IMR-90 (cell line): Measurements from ENCODE around the gene MAT2B. TPM values are rescaled to one million over a fixed set of nuclear protein-coding genes. Genes with fewer than 3 reads are reported as not detected.
A peak's percentile ranks its signal among the peaks of the same experiment; 100 is the strongest.

Experiments
- ATAC-seq: fragments of 200-7000 bp; cut with Tn5 transposase; 2 replicates; pipeline ENCODE4 v1.9.1; 2020; ENCODE audit warnings: low read depth, mild to moderate bottlenecking, moderate library complexity
- BruUV-seq: library from RNA; stranded (reverse); fragments of 400-500 nt; replicated peaks from 2 replicates; lab custom pipeline; 2021; lab: Mats Ljungman, UMichigan
- CTCF ChIA-PET: fragments of 300-600 bp; formaldehyde crosslinking; extraction: SDS; loops from one replicate; lab custom pipeline; 2021; ENCODE audit warnings: antibody characterized with exemption; lab: Yijun Ruan, JAX
- POLR2A ChIA-PET: fragments of 300-600 bp; sonication (Branson Sonifier 250); formaldehyde crosslinking; loops from one replicate; lab custom pipeline; 2022; ENCODE audit warnings: antibody characterized with exemption; ENCODE audit not compliant: unreplicated experiment; lab: Charles Lee
- DNase-seq: peaks from one replicate; pipeline ENCODE4 v3.0.0; 2013
- H2AFZ ChIP-seq: replicated peaks from 2 replicates; pipeline ENCODE3; 2013; ENCODE audit warnings: low read length, mild to moderate bottlenecking; ENCODE audit not compliant: poor library complexity
- H2AK5ac ChIP-seq: 2 replicates; pipeline ENCODE4 v1.6.1; 2013; ENCODE audit warnings: low read depth, low read length, inconsistent platforms
- H2AK9ac ChIP-seq: replicated peaks from 2 replicates; pipeline ENCODE3; 2013; ENCODE audit warnings: mild to moderate bottlenecking, low read depth, low read length, moderate library complexity; ENCODE audit not compliant: poor library complexity
- H2BK120ac ChIP-seq: 2 replicates; pipeline ENCODE4 v1.6.1; 2013; ENCODE audit warnings: low read depth, low read length, inconsistent platforms
- H2BK15ac ChIP-seq: 3 replicates; pipeline ENCODE4 v1.6.1; 2013; ENCODE audit warnings: low read depth, low read length, inconsistent platforms
- H2BK20ac ChIP-seq: 2 replicates; pipeline ENCODE4 v1.6.1; 2013; ENCODE audit warnings: low read depth, mild to moderate bottlenecking, inconsistent platforms, low read length, moderate library complexity
- H2BK5ac ChIP-seq: 2 replicates; pipeline ENCODE4 v1.6.1; 2013; ENCODE audit warnings: mild to moderate bottlenecking, low read depth, low read length, inconsistent platforms; ENCODE audit not compliant: poor library complexity, severe bottlenecking
- H3K14ac ChIP-seq: replicated peaks from 2 replicates; pipeline ENCODE4 v1.6.1; 2013; ENCODE audit warnings: low read depth, low read length, inconsistent platforms
- H3K18ac ChIP-seq: 2 replicates; pipeline ENCODE4 v1.6.1; 2013; ENCODE audit warnings: low read depth, low read length, control low read depth
- H3K23ac ChIP-seq: 2 replicates; pipeline ENCODE4 v1.6.1; 2013; ENCODE audit warnings: low read depth, low read length, inconsistent platforms
- H3K27ac ChIP-seq: 2 replicates; pipeline ENCODE4 v1.5.1; 2013; ENCODE audit warnings: mild to moderate bottlenecking, control low read depth, low read length; ENCODE audit not compliant: insufficient read depth
- H3K27me3 ChIP-seq: 2 replicates; pipeline ENCODE4 v1.6.1; 2013; ENCODE audit warnings: low read length; ENCODE audit not compliant: control insufficient read depth, insufficient read depth
- H3K36me3 ChIP-seq: 2 replicates; pipeline ENCODE4 v1.6.1; 2013; ENCODE audit warnings: low read length, mixed read lengths; ENCODE audit not compliant: control insufficient read depth, insufficient read depth
- H3K4ac ChIP-seq: 2 replicates; pipeline ENCODE4 v1.6.1; 2013; ENCODE audit warnings: low read depth, low read length, inconsistent platforms
- H3K4me1 ChIP-seq: 2 replicates; pipeline ENCODE4 v1.6.1; 2013; ENCODE audit warnings: low read length, mixed read lengths; ENCODE audit not compliant: control insufficient read depth, insufficient read depth
- H3K4me2 ChIP-seq: 2 replicates; pipeline ENCODE4 v1.6.1; 2013; ENCODE audit warnings: low read depth, mild to moderate bottlenecking, control low read depth, low read length, moderate library complexity
- H3K4me3 ChIP-seq: 2 replicates; pipeline ENCODE4 v1.5.1; 2013; ENCODE audit warnings: low read depth, mild to moderate bottlenecking, control low read depth, low read length, moderate library complexity; ENCODE audit not compliant: insufficient read depth
- H3K56ac ChIP-seq: 2 replicates; pipeline ENCODE4 v1.6.1; 2013; ENCODE audit warnings: low read length, inconsistent platforms; ENCODE audit not compliant: insufficient read depth; ENCODE audit errors: extremely low read depth
- H3K79me1 ChIP-seq, 2 experiments: 2 replicates each; pipeline ENCODE4 v1.6.1; 2013; ENCODE audit warnings: low read length in 2 of 2, inconsistent platforms in 1 of 2, low read depth in 1 of 2
- H3K9ac ChIP-seq: 2 replicates; pipeline ENCODE4 v1.6.1; 2013; ENCODE audit warnings: low read depth, low read length, control low read depth
- H3K9me1 ChIP-seq: 2 replicates; pipeline ENCODE4 v1.6.1; 2013; ENCODE audit warnings: low read length, inconsistent platforms; ENCODE audit not compliant: insufficient read depth
- H3K9me3 ChIP-seq: 2 replicates; pipeline ENCODE4 v1.6.1; 2013; ENCODE audit warnings: low read length; ENCODE audit not compliant: control insufficient read depth, insufficient read depth
- H4K20me1 ChIP-seq: 2 replicates; pipeline ENCODE4 v1.6.1; 2013; ENCODE audit warnings: low read length, inconsistent platforms; ENCODE audit not compliant: insufficient read depth
- H4K5ac ChIP-seq: 2 replicates; pipeline ENCODE4 v1.6.1; 2013; ENCODE audit warnings: mild to moderate bottlenecking, low read depth, low read length, control low read depth
- H4K8ac ChIP-seq, 2 experiments: 2 replicates each; pipeline ENCODE4 v1.6.1; 2013; ENCODE audit warnings: low read depth in 2 of 2, low read length in 2 of 2, control low read depth in 1 of 2, inconsistent platforms in 1 of 2
- H4K91ac ChIP-seq: 2 replicates; pipeline ENCODE4 v1.6.1; 2013; ENCODE audit warnings: low read depth, low read length, inconsistent platforms; ENCODE audit not compliant: insufficient read depth
- BHLHE40 ChIP-seq: fragments of 150-350 bp; IDR thresholded peaks from 2 replicates; pipeline ENCODE4 v1.6.1; 2016; ENCODE audit warnings: mild to moderate bottlenecking, low read depth, low read length
- CEBPB ChIP-seq: IDR thresholded peaks from 2 replicates; pipeline ENCODE4 v1.6.1; 2012; ENCODE audit warnings: low read depth, low read length, improper control_type of control experiment
- CHD1 ChIP-seq: IDR thresholded peaks from 2 replicates; pipeline ENCODE4 v1.6.1; 2012; ENCODE audit warnings: low read depth, low read length, improper control_type of control experiment
- FOS ChIP-seq: fragments of 150-350 bp; IDR thresholded peaks from 2 replicates; pipeline ENCODE4 v1.6.1; 2016; ENCODE audit warnings: low read depth, low read length
- MAFK ChIP-seq: IDR thresholded peaks from 2 replicates; pipeline ENCODE4 v1.6.1; 2012; ENCODE audit warnings: low read depth, low read length, improper control_type of control experiment
- MAZ ChIP-seq: IDR thresholded peaks from 2 replicates; pipeline ENCODE4 v1.6.1; 2012; ENCODE audit warnings: low read depth, mild to moderate bottlenecking, low read length, improper control_type of control experiment, moderate library complexity, borderline replicate concordance
- MXI1 ChIP-seq: IDR thresholded peaks from 2 replicates; pipeline ENCODE4 v1.6.1; 2012; ENCODE audit warnings: low read depth, mild to moderate bottlenecking, low read length, moderate library complexity, borderline replicate concordance
- NFE2L2 ChIP-seq: fragments of 150-350 bp; IDR thresholded peaks from 2 replicates; pipeline ENCODE4 v1.6.1; 2016; ENCODE audit warnings: low read depth, mild to moderate bottlenecking, low read length
- POLR2A ChIP-seq: IDR thresholded peaks from 2 replicates; pipeline ENCODE4 v1.6.1; 2012; ENCODE audit warnings: mild to moderate bottlenecking, low read depth, low read length
- RAD21 ChIP-seq: IDR thresholded peaks from 2 replicates; pipeline ENCODE4 v1.6.1; 2012; ENCODE audit warnings: low read length, improper control_type of control experiment
- RCOR1 ChIP-seq: IDR thresholded peaks from 2 replicates; pipeline ENCODE4 v1.6.1; 2012; ENCODE audit warnings: mild to moderate bottlenecking, low read length, improper control_type of control experiment; ENCODE audit not compliant: insufficient replicate concordance
- RFX5 ChIP-seq: IDR thresholded peaks from 2 replicates; pipeline ENCODE4 v1.8.0; 2012; ENCODE audit warnings: low read depth, mild to moderate bottlenecking, low read length, moderate library complexity
- SMC3 ChIP-seq: fragments of 150-350 bp; IDR thresholded peaks from 2 replicates; pipeline ENCODE4 v1.6.1; 2016; ENCODE audit warnings: low read depth, mild to moderate bottlenecking, antibody characterized with exemption, low read length, moderate library complexity
- WGBS, 2 experiments: methylation state at CpG; one replicate each; pipeline versions ENCODE4 v1.1.5 to v1.1.7; 2013; ENCODE audit warnings: missing lambda C conversion rate in 2 of 2; ENCODE audit not compliant: insufficient read length in 1 of 2; ENCODE audit errors: extremely low coverage in 2 of 2; 5-methylcytosine and 5-hydroxymethylcytosine counted together
- dilution Hi-C: fragments of 300-500 bp; cut with HindIII; formaldehyde crosslinking; loops from one replicate; pipeline ENCODE4 v1.14.3; 2018; ENCODE audit warnings: low sequenced_read_pairs; ENCODE audit not compliant: unreplicated experiment
- in situ Hi-C: fragments of 300-500 bp; cut with MboI; formaldehyde crosslinking; loops from 3 replicates; pipeline ENCODE4 v1.14.3; 2019; ENCODE audit warnings: low sequenced_read_pairs, inconsistent platforms, mixed read lengths
- intact Hi-C: fragments of 100-400 bp; cut with micrococcal nuclease; formaldehyde crosslinking; loops from 2 replicates; pipeline ENCODE4 v1.10.0; 2022
- polyA plus RNA-seq, 3 experiments: library from polyadenylated mRNA; depleted of rRNA; stranded (reverse); fragments of >200 nt; gene quantifications; 2 replicates each; pipeline ENCODE4 v1.2.3, GENCODE V29; 2012; ENCODE audit warnings: low replicate concordance in 1 of 3
- total RNA-seq: library from RNA; depleted of rRNA; stranded (reverse); fragments of >200 nt; gene quantifications from 2 replicates; pipeline ENCODE4 v1.2.3, GENCODE V29; 2012
- TF ChIP-seq, protein P1 (sequence below): fragments of 150-350 bp; IDR thresholded peaks from 2 replicates; pipeline ENCODE4 v1.6.1; 2016; ENCODE audit warnings: low read depth, mild to moderate bottlenecking, low read length, moderate library complexity, borderline replicate concordance
- TF ChIP-seq, protein P2 (sequence below): conservative IDR thresholded peaks from 2 replicates; pipeline ENCODE4 v1.5.1; 2012; ENCODE audit warnings: mild to moderate bottlenecking, low read depth, low read length, improper control_type of control experiment
- TF ChIP-seq, protein P3 (sequence below): fragments of 150-350 bp; IDR thresholded peaks from 2 replicates; pipeline ENCODE4 v1.6.1; 2017; ENCODE audit warnings: mild to moderate bottlenecking, antibody characterized with exemption, low read length, low read depth

Gene MAT2B
- total and polyA plus RNA-seq, 2 of the 4 experiments (the other 2 are of a cell fraction): 41.7 to 80.3 TPM

DNA sequence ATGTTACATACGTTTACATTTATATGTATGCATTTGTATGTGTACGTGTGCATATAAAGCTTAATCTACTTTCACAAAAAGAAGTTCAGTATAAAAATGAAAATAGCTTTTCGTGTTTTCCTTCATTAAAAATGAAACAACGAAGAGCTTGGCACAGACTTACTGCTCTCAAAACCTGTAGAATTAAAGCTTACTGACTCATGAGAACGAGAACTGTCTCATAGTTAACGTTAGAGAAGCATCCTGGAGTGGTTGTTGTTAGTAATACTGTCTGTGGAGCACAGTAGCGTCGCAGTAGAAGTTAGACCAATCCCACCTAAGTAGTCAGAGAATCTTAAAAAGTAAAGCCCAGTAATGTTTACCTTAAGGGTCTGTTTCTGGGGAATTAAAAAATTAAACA lies 1.3 kb downstream of the MAT2B start:
- Histone ChIP-seq H2AK5ac (no peak overlapping the region), H3K56ac (peak overlapping the region; percentile 73; the same call in 1 of the 2 replicates), H3K9ac (peak overlapping the region; percentile 91; the same call in 1 of the 2 replicates), H3K27ac (no peak overlapping the region), H3K9me1 (no peaks in the 10 kb centered on the region), H3K4me3 (peak overlapping the region; percentile 74), H3K9me3 (no peaks in the 10 kb centered on the region), H4K8ac (0 out of 4 replicates have a peak overlapping the region, but pooled peaks of 1 of the 2 experiments have one; percentile 33), H2AFZ (no peak overlapping the region), H3K23ac (peak overlapping the region; percentile 73; the same call in 1 of the 2 replicates), H4K20me1 (peaks cover 18% of the 10 kb centered on the region), H2AK9ac (no peak overlapping the region), H2BK5ac (peak overlapping the region; percentile 84), H3K4ac (no peak overlapping the region), H3K14ac (no peak overlapping the region), H3K4me1 (peaks cover 2% of the 10 kb centered on the region), H2BK20ac (no peak overlapping the region), H3K18ac (no peak overlapping the region), H3K79me1 (peaks cover 0 to 18% of the 10 kb centered on the region in 2 experiments; a peak in 3 of 4 replicates), H4K5ac (no peak overlapping the region), H3K4me2 (peak overlapping the region; percentile 95), H4K91ac (no peak overlapping the region), H2BK120ac (no peak overlapping the region), H2BK15ac (no peak overlapping the region), H3K27me3 (no peaks in the 10 kb centered on the region), H3K36me3 (no peaks in the 10 kb centered on the region)
- DNase-seq: peak; percentile 67
- no peak for ATAC-seq
- in situ Hi-C loops (no loop called here), intact Hi-C loops (no loop called here), dilution Hi-C loops (no loop called here)
- ChIA-PET CTCF (no interaction called here), POLR2A (no interaction called here)
- BruUV-seq: no TSS peak
- TF ChIP-seq POLR2A (no peak), MAFK (no peak), MXI1 (no peak), CHD1 (no peak), RFX5 (no peak), RCOR1 (no peak), NFE2L2 (no peak), RAD21 (no peak), CEBPB (no peak), BHLHE40 (no peak), FOS (no peak), MAZ (no peak), SMC3 (no peak)
- TF ChIP-seq, protein P1, sequence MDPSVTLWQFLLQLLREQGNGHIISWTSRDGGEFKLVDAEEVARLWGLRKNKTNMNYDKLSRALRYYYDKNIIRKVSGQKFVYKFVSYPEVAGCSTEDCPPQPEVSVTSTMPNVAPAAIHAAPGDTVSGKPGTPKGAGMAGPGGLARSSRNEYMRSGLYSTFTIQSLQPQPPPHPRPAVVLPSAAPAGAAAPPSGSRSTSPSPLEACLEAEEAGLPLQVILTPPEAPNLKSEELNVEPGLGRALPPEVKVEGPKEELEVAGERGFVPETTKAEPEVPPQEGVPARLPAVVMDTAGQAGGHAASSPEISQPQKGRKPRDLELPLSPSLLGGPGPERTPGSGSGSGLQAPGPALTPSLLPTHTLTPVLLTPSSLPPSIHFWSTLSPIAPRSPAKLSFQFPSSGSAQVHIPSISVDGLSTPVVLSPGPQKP: no peak
- TF ChIP-seq, protein P2, sequence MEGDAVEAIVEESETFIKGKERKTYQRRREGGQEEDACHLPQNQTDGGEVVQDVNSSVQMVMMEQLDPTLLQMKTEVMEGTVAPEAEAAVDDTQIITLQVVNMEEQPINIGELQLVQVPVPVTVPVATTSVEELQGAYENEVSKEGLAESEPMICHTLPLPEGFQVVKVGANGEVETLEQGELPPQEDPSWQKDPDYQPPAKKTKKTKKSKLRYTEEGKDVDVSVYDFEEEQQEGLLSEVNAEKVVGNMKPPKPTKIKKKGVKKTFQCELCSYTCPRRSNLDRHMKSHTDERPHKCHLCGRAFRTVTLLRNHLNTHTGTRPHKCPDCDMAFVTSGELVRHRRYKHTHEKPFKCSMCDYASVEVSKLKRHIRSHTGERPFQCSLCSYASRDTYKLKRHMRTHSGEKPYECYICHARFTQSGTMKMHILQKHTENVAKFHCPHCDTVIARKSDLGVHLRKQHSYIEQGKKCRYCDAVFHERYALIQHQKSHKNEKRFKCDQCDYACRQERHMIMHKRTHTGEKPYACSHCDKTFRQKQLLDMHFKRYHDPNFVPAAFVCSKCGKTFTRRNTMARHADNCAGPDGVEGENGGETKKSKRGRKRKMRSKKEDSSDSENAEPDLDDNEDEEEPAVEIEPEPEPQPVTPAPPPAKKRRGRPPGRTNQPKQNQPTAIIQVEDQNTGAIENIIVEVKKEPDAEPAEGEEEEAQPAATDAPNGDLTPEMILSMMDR: no peak
- TF ChIP-seq, protein P3, sequence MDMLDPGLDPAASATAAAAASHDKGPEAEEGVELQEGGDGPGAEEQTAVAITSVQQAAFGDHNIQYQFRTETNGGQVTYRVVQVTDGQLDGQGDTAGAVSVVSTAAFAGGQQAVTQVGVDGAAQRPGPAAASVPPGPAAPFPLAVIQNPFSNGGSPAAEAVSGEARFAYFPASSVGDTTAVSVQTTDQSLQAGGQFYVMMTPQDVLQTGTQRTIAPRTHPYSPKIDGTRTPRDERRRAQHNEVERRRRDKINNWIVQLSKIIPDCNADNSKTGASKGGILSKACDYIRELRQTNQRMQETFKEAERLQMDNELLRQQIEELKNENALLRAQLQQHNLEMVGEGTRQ: no peak
- no CpG with 5 or more reads among the region's 8 CpGs for WGBS, 2 experiments
